GM21423 (cell line): ENCODE data around the gene C17orf58.
A peak's percentile ranks its signal among the peaks of the same experiment; 100 is the strongest.
"Not testable (repeated sequence)": the region's sequence is repeated elsewhere in the genome, so short reads cannot be mapped to it uniquely, and the experiment has no call there.

ENCODE experiments used
- ATAC-seq: cut with Tn5 transposase; IDR thresholded peaks from one replicate; pipeline ENCODE4 v1.9.1; 2021; ENCODE audit warnings: mild to moderate bottlenecking, moderate library complexity; ENCODE audit not compliant: unreplicated experiment

The C17orf58 gene

DNA sequence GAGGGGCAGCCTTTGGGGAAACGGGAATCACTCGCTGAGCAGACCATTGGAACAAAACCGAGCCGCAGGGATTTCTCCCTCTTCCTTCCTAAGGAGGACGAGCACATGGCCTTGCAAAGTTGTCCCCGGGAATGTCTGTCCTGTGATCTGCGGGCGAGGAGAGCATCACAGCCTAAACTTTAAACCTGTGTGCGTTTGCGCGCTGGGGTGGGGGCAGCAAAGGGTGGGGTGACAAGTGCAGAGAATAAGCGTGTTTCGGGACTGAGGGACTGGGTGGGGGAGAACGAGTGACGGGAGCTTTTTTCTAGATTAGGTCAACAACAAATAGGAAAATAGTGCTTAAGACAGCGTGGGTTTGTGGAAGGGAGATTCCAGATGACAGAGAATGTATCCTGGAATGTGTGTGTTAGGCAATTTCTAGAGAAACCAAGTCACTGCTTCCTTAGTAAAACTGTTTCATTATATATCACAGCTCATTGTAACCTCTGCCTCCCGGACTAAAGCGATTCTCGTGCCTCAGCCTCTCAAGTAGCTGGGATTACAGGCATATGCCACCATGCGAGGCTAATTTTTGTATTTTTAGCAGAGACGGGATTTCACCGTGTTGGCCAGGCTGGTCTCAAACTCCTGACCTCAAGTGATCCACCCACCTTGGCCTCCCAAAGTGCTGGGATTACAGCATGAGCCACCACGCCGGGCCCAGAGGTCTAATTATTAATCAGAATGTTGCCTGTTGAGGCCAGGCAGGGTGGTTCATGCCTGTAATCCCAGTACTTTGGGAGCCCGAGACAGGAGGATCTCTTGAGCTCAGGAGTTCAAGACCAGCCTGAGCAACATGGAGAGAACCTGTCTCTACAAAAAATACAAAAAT, at the start of gene C17orf58:
C17orf58 (minus strand) TSS at position 169 of the 871 bp plus-strand sequence. CDS start 271 bp downstream, outside the sequence.
- ATAC-seq, result not testable (repeated sequence)

- ATAC-seq, result no peak
Measured at GRCh38 chr17:68036304-68037147, 40.3 kb upstream of the C17orf58 start.

GRCh38 chr17:68035523-68036303, 39.4 kb upstream of the C17orf58 start, which contains the start of gene KPNA2:
Gene KPNA2 (plus strand): TSS chr17:68035735. CDS start chr17:68037133, 1,398 bp downstream.
- peak; percentile 94 for ATAC-seq

GRCh38 chr17:68035131-68035522, 38.9 kb upstream of the C17orf58 start:
- ATAC-seq, result peak; percentile 90

GRCh38 chr17:68034452-68034776, 38.1 kb upstream of the C17orf58 start:
- no peak for ATAC-seq

DNA sequence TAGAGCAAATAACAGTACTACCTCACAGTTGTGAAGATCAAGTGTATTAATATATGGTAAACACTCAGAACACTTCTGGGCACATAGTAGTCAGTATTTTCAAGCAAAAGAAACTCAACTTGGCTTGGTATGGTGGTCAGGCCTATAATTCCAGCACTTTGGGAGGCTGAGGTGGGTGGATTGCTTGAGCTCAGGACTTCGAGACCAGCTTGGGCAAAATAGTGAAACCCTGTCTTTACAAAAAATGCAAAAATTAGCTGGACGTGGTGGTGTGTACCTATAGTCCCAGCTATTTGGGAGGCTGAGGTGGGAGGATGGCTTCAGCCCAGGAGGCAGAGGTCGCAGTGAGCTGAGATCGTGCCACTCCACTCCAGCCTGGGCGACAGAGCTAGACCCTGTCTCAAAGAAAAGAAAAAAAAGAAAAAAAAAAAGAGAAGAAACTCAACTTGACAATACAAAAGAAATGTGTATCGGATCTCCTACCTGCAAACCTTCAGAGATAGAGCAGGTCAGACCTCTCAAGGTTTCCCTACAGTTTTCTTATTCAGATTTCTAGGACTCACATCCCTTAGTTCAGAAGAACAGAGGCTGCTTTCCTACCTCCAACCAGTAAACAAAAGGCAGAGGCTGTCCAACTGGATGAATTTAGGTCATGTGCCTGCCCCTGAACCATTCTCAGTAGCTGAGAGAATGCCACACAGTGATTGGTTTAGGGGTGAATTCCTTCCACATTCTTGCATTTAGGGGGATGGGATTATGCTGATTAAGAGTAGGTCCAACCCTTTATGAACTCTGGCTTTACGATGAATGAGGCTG, 37.6 kb upstream of the C17orf58 start:
- no peak for ATAC-seq

DNA sequence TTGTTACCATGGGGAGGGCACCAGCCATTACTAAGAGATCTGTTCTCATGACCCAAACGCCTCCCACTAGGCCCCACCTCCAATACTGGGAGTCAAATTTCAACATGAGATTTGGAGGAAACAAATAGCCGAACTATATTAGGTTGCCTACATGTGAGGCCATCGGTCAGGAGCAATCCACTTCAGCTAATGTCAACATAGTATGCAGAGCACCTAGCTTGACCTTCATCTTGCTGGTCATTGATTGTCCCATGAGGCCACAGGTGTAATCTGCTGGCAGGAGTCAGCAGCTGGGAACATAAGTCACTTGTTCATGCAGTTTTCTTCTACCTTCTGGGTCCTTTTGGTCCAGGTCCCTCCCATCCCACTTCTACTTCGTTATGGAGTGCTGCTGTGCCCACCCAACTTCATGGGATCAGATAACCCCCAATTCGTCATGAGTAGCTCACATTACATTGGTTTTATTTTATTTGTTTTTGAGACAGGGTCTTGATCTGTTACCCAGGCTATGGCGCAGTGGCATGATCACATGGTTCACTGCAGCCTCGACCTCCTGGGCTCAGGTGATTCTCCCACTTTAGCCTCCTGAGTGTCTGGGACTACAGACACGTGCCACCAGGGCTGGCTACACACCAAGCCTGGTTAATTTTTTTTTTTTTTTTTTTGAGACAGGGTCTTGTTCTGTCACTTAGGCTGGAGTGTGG, 33.4 kb upstream of the C17orf58 start:
- no peak for ATAC-seq

DNA sequence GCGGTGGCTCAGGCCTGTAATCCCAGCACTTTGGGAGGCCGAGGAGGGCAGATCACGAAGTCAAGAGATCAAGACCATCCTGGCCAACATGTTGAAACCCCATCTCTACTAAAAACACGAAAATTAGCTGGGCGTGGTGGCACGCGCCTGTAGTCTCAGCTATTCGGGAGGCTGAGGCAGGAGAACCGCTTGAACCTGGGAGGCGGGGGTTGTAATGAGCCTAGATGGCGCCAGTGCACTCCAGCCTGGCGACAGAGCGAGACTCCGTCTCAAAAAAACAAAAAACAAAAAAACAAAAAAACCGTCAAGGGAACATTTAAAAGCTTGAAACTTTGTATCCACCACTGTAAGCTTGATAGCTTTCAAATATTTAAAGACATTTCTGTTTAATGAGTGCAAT, 26.3 kb upstream of the C17orf58 start:
- not testable (repeated sequence) for ATAC-seq

GRCh38 chr17:68021963-68022362, 25.7 kb upstream of the C17orf58 start:
- no peak for ATAC-seq

DNA sequence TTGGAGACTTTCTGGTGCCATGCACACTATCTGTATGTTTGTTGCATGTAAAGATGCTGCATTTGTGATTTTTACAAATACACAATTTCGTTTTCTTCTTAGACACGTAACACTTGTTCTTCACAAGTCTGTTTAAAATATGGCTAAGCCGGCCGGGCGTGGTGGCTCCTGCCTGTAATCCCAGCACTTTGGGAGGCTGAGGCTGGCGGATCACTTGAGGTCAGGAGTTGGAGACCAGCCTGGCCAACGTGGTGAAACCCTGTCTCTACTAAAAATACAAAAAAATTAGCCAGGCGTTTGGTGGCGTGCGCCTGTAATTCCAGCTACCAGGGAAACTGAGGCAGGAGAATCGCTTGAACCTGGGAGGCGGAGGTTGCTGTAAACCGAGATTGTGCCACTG, 24.5 kb upstream of the C17orf58 start:
- ATAC-seq, result not testable (repeated sequence)

GRCh38 chr17:68020409-68020756, 24.1 kb upstream of the C17orf58 start:
- no peak for ATAC-seq

DNA sequence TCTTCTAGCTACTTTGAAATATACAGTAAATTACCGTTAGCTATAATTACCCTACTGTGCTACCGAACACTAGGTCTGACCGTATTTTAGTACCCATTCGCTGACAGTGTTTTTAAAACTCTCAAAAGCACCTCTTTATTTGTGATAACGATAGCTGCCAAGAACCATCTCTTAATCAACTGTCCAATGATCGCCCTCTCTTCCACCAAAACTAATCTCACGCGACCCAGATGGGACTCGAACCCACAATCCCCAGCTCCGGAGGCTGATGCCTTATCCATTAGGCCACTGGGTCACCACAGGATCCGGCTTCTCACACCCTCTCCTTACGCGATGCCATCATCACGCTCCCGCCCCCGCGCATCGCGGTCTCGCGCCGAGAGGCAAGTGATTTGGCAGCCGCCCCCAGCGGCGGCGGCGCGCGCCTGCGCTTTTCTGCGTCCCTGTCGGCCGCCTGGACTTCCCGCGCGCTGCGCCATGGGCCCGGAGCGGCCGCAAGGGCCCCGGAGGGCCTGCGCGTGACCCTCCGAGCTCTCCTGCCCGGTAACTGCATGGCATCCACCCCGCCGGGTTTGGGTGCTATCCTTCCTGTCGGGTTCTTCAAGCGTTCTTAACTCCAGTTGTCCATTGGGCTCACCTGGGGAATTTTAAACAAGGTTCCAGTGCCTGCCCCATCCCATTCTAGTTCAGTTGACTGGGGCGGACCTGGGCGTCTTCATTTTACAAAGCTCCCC, 23.6 kb upstream of the C17orf58 start:
- ATAC-seq, result peak; percentile 87

- ATAC-seq, result no peak
Measured at GRCh38 chr17:68019336-68019674, 23.0 kb upstream of the C17orf58 start.

- ATAC-seq, result not testable (repeated sequence)
Measured at GRCh38 chr17:68018493-68018892, 22.2 kb upstream of the C17orf58 start.

- ATAC-seq, result no peak
Measured at GRCh38 chr17:68016838-68017237, 20.6 kb upstream of the C17orf58 start.

DNA sequence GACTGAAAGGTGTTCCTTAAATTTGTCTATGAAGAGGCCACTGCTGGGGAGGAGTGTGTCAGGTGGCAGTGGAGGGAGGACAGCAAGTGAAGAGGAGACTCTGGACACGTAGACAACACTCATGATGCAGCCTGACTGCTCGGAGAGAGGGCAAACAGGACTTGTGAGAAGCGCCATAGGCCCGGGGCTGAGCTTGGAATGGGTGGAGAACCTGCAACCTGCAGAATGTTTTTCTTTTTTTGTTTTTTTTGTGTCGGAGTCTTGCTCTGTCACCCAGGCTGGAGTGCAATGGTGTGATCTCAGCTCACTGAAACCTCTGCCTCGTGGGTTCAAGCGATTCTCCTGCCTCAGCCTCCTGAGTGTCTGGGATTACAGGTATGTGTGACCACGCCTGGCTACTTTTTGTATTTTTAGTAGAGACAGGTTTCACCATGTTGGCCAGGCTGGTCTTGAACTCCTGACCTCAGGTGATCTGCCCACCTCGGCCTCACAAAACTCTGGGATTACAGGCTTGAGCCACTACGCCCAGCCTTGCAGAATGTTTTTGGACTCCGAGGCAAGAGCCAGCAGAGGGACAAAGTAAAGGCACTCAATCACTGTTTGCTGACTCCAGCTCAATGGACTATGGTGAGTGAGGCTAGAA, 18.9 kb upstream of the C17orf58 start:
- ATAC-seq, result no peak

GRCh38 chr17:68013385-68013784, 17.1 kb upstream of the C17orf58 start:
- no peak for ATAC-seq

DNA sequence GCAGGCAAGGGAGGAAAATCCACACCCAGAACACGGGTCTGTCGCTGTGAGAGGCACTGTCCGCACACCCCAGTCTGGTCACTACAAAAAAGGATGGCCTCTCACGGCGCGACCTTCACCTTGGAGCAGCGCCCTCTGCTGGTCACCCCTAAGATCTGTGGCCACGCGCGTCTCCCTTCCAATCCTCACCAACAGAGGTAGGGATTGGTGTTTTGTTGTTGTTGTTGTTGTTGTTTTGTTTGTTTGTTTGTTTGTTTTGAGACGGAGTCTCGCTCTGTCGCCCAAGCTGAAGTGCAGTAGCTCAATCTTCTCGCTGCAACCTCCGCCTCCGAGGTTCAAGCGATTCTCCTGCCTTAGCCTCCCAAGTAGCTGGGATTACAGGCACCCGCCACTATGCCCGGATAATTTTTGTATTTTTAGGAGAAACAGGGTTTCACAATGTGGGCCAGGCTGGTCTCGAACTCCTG, 15.0 kb upstream of the C17orf58 start:
- no peak for ATAC-seq
